ENCODE measurements around the gene TAS1R3. TPM values are rescaled to one million over a fixed set of nuclear protein-coding genes. Genes with fewer than 3 reads are reported as not detected.
A peak's percentile ranks its signal among the peaks of the same experiment; 100 is the strongest.

The TAS1R3 gene
- total RNA-seq, 4 donors from 2014 or later, result 0.21 to 1.2 (median 0.63) TPM

DNA sequence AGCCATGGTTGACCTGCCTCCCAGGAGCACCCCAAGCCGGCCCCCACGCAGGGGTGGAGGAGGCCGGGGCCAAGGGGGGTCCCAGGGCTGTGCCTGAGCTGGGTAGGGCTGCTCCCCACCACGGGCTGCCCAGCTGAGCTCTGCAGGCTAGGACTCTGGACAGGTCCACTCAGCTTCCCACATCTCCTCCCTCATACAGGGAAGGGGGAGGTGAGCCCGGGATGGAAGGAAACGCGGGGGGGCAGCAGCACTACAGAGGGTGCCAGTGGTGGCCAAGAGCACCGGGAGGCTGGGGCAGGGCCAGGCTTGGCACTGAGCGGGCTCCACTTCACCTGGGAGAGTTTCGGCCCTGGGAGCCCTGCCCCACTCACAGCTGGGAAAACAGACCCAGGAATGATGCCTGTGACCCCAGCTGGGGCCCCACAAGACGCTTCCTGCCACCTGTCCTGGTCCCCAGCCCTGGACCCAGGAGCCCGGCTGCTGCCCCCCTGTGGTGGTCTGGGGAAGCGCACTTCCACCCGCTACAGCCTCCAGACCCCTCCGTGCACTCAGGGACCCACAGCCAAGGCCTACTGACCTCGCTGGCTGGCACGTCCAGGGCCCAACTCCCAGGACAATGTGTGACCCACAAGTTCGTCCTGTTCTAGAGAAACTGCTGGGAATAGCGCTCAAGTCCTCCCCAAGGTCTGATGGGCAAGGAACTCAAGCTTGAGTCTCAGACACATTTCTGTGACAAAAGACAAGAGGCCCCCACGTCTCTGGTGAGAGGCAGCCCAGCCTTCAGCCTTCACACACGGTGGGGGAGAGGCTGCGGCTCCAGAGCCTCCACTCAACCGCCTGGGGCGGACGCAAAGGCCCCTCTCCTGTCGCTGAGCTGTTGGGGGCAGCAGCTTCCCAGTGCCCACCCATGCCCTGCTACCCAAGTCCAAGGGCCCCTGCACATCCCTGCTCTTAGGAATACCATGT, 40.9 kb downstream of the TAS1R3 start:
- H3K4me3 ChIP-seq, result no peak overlapping the region

DNA sequence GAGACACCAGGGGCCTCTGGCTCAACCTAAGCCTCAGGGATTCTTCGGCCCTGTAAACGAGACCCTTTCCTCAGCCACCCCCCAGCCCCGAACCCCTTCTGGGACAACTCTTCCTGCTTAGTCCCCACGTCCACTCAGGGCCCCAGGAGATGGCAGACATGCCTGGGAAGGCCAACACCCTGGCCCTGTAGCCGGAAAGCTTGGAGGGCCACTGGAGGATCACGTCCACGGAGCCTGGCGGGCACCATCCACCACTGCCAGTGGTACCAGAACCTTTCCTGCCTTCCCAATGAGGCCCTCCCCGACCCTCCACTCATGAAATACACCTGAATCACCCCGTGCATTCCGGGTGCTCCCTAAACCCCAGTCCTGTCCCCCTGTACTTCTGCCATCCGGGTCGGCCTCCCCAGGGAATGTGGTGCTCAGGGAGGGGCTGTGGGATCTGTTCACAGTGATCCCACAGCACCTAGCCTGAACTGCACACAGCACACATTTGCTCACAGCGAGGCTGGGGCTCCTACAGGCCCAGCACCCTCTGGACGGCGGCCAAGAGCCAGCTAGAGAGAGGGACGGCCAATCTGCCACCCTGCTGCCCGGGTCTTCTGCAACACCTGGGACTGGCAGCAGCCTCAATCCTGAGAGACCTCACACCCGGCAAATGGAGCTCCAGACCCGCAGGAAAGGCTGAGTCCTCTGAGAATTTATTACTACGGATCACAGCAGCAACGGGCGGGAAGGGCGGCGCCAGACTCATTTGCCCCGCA, 42.2 kb downstream of the TAS1R3 start:
- Histone ChIP-seq H3K36me3 (peaks cover 0 to 18% (median 7%) of the 10 kb centered on the region in 3 donors), H3K4me3 (no peak overlapping the region), H3K9me3 (no peaks in the 10 kb centered on the region), H3K27ac (no peak overlapping the region), H3K27me3 (no peaks in the 10 kb centered on the region), H3K4me1 (peaks cover 0 to 45% (median 26%) of the 10 kb centered on the region in 4 donors)
- no peak for DNase-seq (ENCODE audit: low spot score in 2 of 2)
- WGBS, 2 donors, result 83 to 85% methylated on average over 25 to 26 of the region's 26 CpGs
- TF ChIP-seq EP300 (IDR thresholded peaks at IDR 0.05), result no peak
- TF ChIP-seq POLR2A (IDR thresholded peaks at IDR 0.05), result no peak
- TF ChIP-seq, protein P1, sequence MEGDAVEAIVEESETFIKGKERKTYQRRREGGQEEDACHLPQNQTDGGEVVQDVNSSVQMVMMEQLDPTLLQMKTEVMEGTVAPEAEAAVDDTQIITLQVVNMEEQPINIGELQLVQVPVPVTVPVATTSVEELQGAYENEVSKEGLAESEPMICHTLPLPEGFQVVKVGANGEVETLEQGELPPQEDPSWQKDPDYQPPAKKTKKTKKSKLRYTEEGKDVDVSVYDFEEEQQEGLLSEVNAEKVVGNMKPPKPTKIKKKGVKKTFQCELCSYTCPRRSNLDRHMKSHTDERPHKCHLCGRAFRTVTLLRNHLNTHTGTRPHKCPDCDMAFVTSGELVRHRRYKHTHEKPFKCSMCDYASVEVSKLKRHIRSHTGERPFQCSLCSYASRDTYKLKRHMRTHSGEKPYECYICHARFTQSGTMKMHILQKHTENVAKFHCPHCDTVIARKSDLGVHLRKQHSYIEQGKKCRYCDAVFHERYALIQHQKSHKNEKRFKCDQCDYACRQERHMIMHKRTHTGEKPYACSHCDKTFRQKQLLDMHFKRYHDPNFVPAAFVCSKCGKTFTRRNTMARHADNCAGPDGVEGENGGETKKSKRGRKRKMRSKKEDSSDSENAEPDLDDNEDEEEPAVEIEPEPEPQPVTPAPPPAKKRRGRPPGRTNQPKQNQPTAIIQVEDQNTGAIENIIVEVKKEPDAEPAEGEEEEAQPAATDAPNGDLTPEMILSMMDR (IDR thresholded peaks at IDR 0.05), result no peak

More for the DNA sequence above, 40.9 kb downstream of the TAS1R3 start:
- H3K9me3 ChIP-seq, result no peaks in the 10 kb centered on the region
- 20 to 37% methylated on average over 14 to 21 of the region's 26 CpGs for WGBS, 2 donors
- peak overlapping the region in 3 of 4 donors; percentile 23 to 78 (median 42) for H3K27ac ChIP-seq
- peak in 1 of 2 donors; percentile 71 for DNase-seq (ENCODE audit: low spot score in 2 of 2)
- no peaks in the 10 kb centered on the region for H3K27me3 ChIP-seq
- TF ChIP-seq POLR2A (IDR thresholded peaks at IDR 0.05), result no peak
- TF ChIP-seq, protein P1 (IDR thresholded peaks at IDR 0.05), result peak; percentile 90 to 99 (median 95)
- peaks cover 0 to 18% (median 7%) of the 10 kb centered on the region in 3 donors for H3K36me3 ChIP-seq
- H3K4me1 ChIP-seq, result peaks cover 0 to 45% (median 26%) of the 10 kb centered on the region in 4 donors

DNA sequence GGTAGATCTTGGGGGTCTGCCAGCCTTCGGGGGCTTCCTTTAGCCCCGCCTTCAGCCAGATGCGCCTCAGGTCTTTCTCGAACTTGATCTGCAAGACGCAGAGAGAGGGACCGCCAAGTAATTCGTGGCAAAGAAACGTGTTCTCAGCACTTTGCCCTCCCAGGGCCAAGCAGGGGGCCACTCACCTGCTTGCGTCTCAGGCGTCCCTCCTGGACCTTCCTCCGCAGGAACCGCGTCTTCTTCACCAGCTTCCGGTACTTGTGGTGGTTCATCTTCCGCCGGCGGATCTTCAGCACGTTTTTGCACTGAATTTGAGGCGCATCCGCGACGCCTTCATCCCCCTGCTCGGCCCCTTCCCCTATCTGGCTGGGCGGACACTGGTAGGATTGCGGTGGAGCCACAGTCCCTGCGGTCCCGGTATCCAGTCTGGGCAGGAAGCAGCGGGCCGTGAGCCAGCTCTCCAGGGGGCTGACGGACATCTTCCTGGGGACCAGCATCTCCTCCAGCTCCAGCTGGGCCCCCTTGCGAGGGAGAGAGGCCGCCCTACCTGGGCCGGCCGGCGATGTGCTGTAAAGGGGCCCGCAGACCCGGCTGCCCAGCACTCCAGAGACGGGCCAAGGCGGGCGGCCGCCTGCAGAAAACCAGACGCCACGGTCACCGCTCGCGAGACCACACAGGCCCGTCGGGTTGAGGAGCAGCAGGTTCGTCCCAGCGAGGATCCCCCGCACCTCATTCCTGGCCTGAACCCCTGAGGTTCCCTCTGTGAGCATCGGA, 42.9 kb downstream of the TAS1R3 start:
- Histone ChIP-seq H3K27ac (peak overlapping the region in 2 of 4 donors; percentile 91 to 96), H3K4me3 (peak overlapping the region; percentile 85 to 100 (median 92)), H3K27me3 (no peaks in the 10 kb centered on the region), H3K4me1 (peaks cover 0 to 45% (median 26%) of the 10 kb centered on the region in 4 donors), H3K36me3 (peaks cover 0 to 18% (median 7%) of the 10 kb centered on the region in 3 donors), H3K9me3 (no peaks in the 10 kb centered on the region)
- TF ChIP-seq POLR2A (IDR thresholded peaks at IDR 0.05) (no peak), EP300 (IDR thresholded peaks at IDR 0.05) (no peak)
- TF ChIP-seq, protein P1 (IDR thresholded peaks at IDR 0.05), result no peak
- no peak for DNase-seq (ENCODE audit: low spot score in 2 of 2)
- 56 to 60% methylated on average over 39 to 50 of the region's 52 CpGs for WGBS, 2 donors

DNA sequence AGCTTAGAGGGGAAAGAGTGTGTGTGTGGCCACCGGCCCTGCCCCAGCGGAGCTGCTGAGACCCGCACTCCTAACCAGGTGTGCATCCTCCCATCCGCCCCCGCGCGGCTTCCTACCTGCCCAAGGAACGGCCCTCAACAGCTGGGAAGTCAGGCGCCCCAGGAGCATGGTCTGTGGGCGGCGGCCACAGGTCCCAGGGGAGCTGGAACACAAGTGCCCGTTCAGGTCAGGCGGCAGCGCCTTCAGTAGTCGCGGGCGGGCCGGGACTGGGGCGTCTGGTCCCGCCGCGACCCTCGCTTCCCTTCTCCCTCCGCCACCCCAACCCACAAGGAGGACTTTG, 43.5 kb downstream of the TAS1R3 start:
- peak overlapping the region; percentile 70 to 96 (median 92) for H3K27ac ChIP-seq
- DNase-seq (ENCODE audit: low spot score in 2 of 2), result no peak
- H3K9me3 ChIP-seq, result no peaks in the 10 kb centered on the region
- peaks cover 0 to 18% (median 7%) of the 10 kb centered on the region in 3 donors for H3K36me3 ChIP-seq
- WGBS, 2 donors, result 0% methylated on average over 2 to 19 of the region's 24 CpGs
- peaks cover 0 to 45% (median 26%) of the 10 kb centered on the region in 4 donors for H3K4me1 ChIP-seq
- no peak for TF ChIP-seq EP300 (IDR thresholded peaks at IDR 0.05)
- TF ChIP-seq POLR2A (IDR thresholded peaks at IDR 0.05), result no peak
- TF ChIP-seq, protein P1 (IDR thresholded peaks at IDR 0.05), result no peak
- no peaks in the 10 kb centered on the region for H3K27me3 ChIP-seq
- peak overlapping the region; percentile 85 to 100 (median 92) for H3K4me3 ChIP-seq
